Mesothelial cell of epicardium (in vitro differentiated cells): ENCODE data around the gene NPTXR. TPM values are rescaled to one million over a fixed set of nuclear protein-coding genes. Genes with fewer than 3 reads are reported as not detected.

Experiments used
- DNase-seq, 2 experiments: peaks; one replicate each; pipeline ENCODE4 v3.0.0; 2021; ENCODE audit warnings: low spot score in 2 of 2; ENCODE audit not compliant: unreplicated experiment in 2 of 2
- H3K27ac Mint-ChIP-seq: 2 replicates; pipeline ENCODE4 v1.8.0; 2021; ENCODE audit warnings: mixed read lengths
- H3K27me3 Mint-ChIP-seq: 2 replicates; pipeline ENCODE4 v1.8.0; 2021; ENCODE audit warnings: low read depth, mixed read lengths
- H3K36me3 Mint-ChIP-seq: 2 replicates; pipeline ENCODE4 v1.8.0; 2021; ENCODE audit warnings: mixed read lengths
- H3K4me1 Mint-ChIP-seq: 2 replicates; pipeline ENCODE4 v1.8.0; 2021; ENCODE audit warnings: mixed read lengths
- H3K4me3 Mint-ChIP-seq: 2 replicates; pipeline ENCODE4 v1.8.0; 2021; ENCODE audit warnings: mild to moderate bottlenecking, moderate library complexity, mixed read lengths
- H3K9me3 Mint-ChIP-seq: 2 replicates; pipeline ENCODE4 v1.8.0; 2021; ENCODE audit warnings: mixed read lengths
- total RNA-seq: library from RNA; stranded (reverse); gene quantifications from 3 replicates; pipeline ENCODE4 v1.2.1, GENCODE V29; 2021
- TF ChIP-seq, protein P1 (sequence below): fragments of 200-600 bp; sonication (generic); IDR thresholded peaks from one replicate; pipeline ENCODE4 v1.5.0; 2021; ENCODE audit warnings: antibody characterized with exemption; ENCODE audit not compliant: unreplicated experiment

Gene NPTXR
- total RNA-seq, 1 donor from 2014 or later: 10.1 TPM

DNA sequence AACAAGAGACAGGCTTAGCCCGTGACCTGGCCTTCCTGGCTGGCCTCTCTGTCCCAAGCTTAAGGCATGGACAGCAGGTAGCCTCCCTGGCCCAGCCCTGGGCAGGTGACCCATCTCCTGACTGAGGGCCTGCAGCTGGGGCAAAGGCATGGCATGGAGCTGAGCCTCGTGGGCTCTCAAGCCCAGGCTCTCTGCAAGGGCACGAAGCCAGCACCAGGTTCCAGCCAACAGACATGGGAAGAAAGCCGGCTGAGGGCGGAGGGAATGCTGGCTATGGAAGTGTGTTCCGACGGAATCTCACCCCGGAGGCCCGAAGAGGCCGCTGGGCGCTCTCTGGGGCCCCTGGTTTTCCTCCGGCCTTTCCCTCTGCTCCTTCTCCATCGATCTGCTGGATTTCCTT lies 62.8 kb downstream of the NPTXR start:
- no peaks in the 10 kb centered on the region for H3K27me3 Mint-ChIP-seq
- no peaks in the 10 kb centered on the region for H3K9me3 Mint-ChIP-seq
- no peak overlapping the region for H3K27ac Mint-ChIP-seq
- TF ChIP-seq, protein P1, sequence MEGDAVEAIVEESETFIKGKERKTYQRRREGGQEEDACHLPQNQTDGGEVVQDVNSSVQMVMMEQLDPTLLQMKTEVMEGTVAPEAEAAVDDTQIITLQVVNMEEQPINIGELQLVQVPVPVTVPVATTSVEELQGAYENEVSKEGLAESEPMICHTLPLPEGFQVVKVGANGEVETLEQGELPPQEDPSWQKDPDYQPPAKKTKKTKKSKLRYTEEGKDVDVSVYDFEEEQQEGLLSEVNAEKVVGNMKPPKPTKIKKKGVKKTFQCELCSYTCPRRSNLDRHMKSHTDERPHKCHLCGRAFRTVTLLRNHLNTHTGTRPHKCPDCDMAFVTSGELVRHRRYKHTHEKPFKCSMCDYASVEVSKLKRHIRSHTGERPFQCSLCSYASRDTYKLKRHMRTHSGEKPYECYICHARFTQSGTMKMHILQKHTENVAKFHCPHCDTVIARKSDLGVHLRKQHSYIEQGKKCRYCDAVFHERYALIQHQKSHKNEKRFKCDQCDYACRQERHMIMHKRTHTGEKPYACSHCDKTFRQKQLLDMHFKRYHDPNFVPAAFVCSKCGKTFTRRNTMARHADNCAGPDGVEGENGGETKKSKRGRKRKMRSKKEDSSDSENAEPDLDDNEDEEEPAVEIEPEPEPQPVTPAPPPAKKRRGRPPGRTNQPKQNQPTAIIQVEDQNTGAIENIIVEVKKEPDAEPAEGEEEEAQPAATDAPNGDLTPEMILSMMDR: no peak
- DNase-seq: no peak
- peaks cover 22% of the 10 kb centered on the region for H3K36me3 Mint-ChIP-seq
- H3K4me1 Mint-ChIP-seq: peaks cover 28% of the 10 kb centered on the region
- H3K4me3 Mint-ChIP-seq: no peak overlapping the region

DNA sequence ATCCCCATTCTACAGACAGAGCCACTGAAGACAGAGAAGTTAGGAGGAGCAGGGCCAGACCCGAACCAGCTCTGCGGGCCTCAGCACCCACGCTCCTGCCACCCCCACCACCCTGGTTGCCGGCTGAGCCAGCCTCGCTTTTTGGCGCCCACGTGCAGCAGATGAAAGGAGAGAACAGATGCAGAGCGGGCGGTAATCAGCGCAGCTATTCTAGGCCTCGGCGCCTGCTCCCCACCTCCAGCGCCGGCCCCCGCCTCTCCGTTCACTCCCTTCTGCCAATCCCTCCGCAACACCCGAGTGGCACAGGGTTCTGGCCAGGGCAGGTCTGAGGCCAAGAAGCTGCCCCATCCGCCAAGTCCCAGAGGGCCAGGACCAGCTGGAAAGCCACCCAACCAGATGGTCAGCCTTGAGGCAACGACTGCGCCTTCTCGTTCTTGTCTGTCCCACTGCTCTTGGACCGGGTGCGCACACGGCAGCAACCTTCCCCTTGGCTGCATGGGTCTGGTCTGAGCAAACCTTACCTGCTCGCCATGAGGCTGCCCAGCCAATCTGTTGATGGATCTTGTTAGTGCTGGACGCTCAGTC lies 66.6 kb downstream of the NPTXR start:
- Mint-ChIP-seq H3K4me1 (peaks cover 1% of the 10 kb centered on the region), H3K9me3 (no peaks in the 10 kb centered on the region), H3K36me3 (peaks cover 17% of the 10 kb centered on the region), H3K4me3 (no peak overlapping the region), H3K27ac (no peak overlapping the region), H3K27me3 (no peaks in the 10 kb centered on the region)
- TF ChIP-seq, protein P1: no peak
- DNase-seq: no peak

DNA sequence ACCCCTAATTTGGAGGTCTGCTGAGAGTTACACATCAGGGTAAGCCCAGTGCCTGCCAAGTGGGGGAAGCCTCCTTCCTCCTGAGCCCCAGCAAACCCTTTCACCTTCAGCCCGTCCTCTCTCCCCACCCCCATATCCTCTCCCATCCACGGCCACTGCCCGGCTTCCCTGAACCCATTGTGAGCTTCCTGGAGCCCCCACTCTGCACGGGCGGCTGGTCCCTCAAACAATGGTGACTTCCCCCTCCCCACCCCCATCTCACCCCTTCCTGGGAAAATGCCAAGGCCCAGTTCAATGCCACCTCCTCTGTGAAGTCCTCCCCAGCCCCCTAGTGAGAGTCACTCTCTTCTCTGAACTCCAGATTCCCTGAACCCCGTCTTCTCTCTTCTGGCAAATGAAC lies 67.7 kb downstream of the NPTXR start:
- Mint-ChIP-seq H3K36me3 (peaks cover 16% of the 10 kb centered on the region), H3K27me3 (no peaks in the 10 kb centered on the region), H3K9me3 (no peaks in the 10 kb centered on the region), H3K27ac (no peak overlapping the region), H3K4me1 (no peaks in the 10 kb centered on the region), H3K4me3 (no peak overlapping the region)
- DNase-seq: no peak
- TF ChIP-seq, protein P1: no peak

DNA sequence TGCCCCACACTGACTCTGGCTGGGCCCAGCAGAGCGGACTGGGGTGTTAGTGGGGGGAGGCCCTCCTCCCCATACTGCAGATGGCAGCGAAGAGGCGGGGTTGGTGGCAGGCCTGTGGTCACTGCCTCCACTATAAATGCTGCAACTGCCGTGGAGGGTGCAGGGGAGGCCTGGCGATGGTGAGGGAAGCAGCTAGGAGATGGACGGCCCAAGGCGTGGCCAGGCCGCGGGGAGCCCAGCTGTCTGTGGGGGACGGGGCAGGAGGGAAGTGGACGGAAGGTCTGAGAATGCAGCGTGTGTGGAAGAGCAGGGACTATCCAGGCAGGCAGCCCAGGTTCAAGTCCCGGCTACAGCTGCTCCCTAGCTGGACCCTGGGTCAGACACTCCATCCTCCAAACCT lies 68.2 kb downstream of the NPTXR start:
- DNase-seq: no peak
- TF ChIP-seq, protein P1: no peak
- no peaks in the 10 kb centered on the region for H3K9me3 Mint-ChIP-seq
- H3K27me3 Mint-ChIP-seq: no peaks in the 10 kb centered on the region
- H3K4me3 Mint-ChIP-seq: no peak overlapping the region
- H3K27ac Mint-ChIP-seq: no peak overlapping the region
- no peaks in the 10 kb centered on the region for H3K4me1 Mint-ChIP-seq
- peaks cover 16% of the 10 kb centered on the region for H3K36me3 Mint-ChIP-seq

DNA sequence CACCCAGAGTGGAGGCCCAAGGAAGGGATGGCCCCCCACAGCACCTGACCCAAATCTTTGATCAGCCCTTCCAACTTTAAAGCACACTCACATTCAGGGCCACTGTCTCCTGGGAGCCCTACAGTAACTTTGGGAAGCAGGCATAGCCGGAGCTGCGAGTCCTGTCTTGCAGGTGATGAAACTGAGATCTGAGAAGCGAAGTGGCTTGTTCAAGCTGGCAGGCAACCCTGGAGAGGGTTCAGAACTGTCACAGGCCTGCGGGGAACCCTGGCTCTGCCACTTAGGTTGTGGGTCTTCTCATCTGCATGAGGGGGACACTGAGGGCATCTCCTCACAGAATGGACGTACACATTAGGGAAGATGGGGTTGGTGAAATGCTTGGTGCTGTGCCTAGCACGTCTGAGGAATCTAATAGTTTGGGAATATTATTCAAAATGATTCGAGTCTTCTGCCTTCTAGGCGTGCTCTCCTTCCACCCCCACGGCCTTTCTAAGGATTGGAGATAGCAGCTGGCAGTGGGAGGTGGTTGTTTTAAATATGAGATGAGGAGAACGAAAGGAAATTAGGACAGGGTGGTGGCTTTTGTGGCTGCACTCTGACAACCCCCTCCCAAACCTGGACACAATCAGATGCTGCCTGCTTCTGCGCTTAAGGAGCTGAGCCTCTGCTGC lies 69.2 kb downstream of the NPTXR start:
- H3K4me1 Mint-ChIP-seq: no peaks in the 10 kb centered on the region
- no peak for DNase-seq
- no peak overlapping the region for H3K27ac Mint-ChIP-seq
- no peaks in the 10 kb centered on the region for H3K27me3 Mint-ChIP-seq
- H3K36me3 Mint-ChIP-seq: peaks cover 10% of the 10 kb centered on the region
- H3K9me3 Mint-ChIP-seq: no peaks in the 10 kb centered on the region
- no peak overlapping the region for H3K4me3 Mint-ChIP-seq
- TF ChIP-seq, protein P1: no peak
